Lower lobe of right lung (tissue), 2 donors: ENCODE results near the gene KIRREL3. TPM values are rescaled to one million over a fixed set of nuclear protein-coding genes. Genes with fewer than 3 reads are reported as not detected.

ENCODE experiments used
- ATAC-seq, 2 donors: fragments of 200-7000 bp; cut with Tn5 transposase; one replicate each; pipeline ENCODE4 v1.9.1; 2020 to 2022; ENCODE audit warnings: mild to moderate bottlenecking in 2 of 2, moderate library complexity in 2 of 2
- DNase-seq: peaks from one replicate; pipeline ENCODE4 v3.0.0-alpha.2; 2020
- H3K27ac ChIP-seq: fragments of 200-600 bp; one replicate; pipeline ENCODE4 v1.8.0; 2022
- H3K27me3 ChIP-seq: fragments of 200-600 bp; one replicate; pipeline ENCODE4 v1.8.0; 2022; ENCODE audit warnings: low read depth
- H3K36me3 ChIP-seq: fragments of 200-600 bp; one replicate; pipeline ENCODE4 v1.8.0; 2022; ENCODE audit warnings: mild to moderate bottlenecking
- H3K4me1 ChIP-seq: fragments of 200-600 bp; one replicate; pipeline ENCODE4 v1.8.0; 2022
- H3K4me3 ChIP-seq: fragments of 200-600 bp; one replicate; pipeline ENCODE4 v1.8.0; 2022; ENCODE audit warnings: mild to moderate bottlenecking
- H3K9me3 ChIP-seq: fragments of 200-600 bp; one replicate; pipeline ENCODE4 v1.8.0; 2022
- CTCF ChIP-seq: fragments of 200-600 bp; IDR thresholded peaks from one replicate; pipeline ENCODE4 v1.8.0; 2022; ENCODE audit warnings: antibody characterized with exemption, mild to moderate bottlenecking
- intact Hi-C: fragments of 100-400 bp; cut with DNase I; formaldehyde crosslinking; loops from one replicate; pipeline ENCODE4 v1.11.0; 2022
- total RNA-seq: library from RNA; stranded (reverse); fragmentation: NEBNext Ultra II Directional; extraction: Animal tissue kit (Norgen Biotek cat#: 25700); gene quantifications from one replicate; pipeline ENCODE4 v1.2.1, GENCODE V29; 2021
- donor health status: DM: no; HTN: yes; CAD: no; lungs with severe emphysema.

KIRREL3 gene
- total RNA-seq, 1 donor from 2014 or later, result 0.15 TPM

- Histone ChIP-seq H3K4me1 (peaks cover 47% of the 10 kb centered on the region), H3K36me3 (peaks cover 14% of the 10 kb centered on the region), H3K27me3 (no peaks in the 10 kb centered on the region), H3K9me3 (no peaks in the 10 kb centered on the region), H3K27ac (peak overlapping the region; percentile 85), H3K4me3 (no peak overlapping the region)
- intact Hi-C loops, result no loop called here
- peak; percentile 39 for DNase-seq
- TF ChIP-seq CTCF, result no peak
- ATAC-seq, result no peak
Observed at GRCh38 chr11:126414615-126415014, 586.0 kb downstream of the KIRREL3 start.

- no peak overlapping the region for H3K4me3 ChIP-seq
- peak overlapping the region; percentile 85 for H3K27ac ChIP-seq
- H3K9me3 ChIP-seq, result no peaks in the 10 kb centered on the region
- peaks cover 47% of the 10 kb centered on the region for H3K4me1 ChIP-seq
- H3K36me3 ChIP-seq, result peaks cover 20% of the 10 kb centered on the region
- no peak for TF ChIP-seq CTCF
- DNase-seq, result no peak
- ATAC-seq, result no peak
- intact Hi-C loops, result no loop called here
- no peaks in the 10 kb centered on the region for H3K27me3 ChIP-seq
Observed at GRCh38 chr11:126413843-126414405, 586.6 kb downstream of the KIRREL3 start.

DNA sequence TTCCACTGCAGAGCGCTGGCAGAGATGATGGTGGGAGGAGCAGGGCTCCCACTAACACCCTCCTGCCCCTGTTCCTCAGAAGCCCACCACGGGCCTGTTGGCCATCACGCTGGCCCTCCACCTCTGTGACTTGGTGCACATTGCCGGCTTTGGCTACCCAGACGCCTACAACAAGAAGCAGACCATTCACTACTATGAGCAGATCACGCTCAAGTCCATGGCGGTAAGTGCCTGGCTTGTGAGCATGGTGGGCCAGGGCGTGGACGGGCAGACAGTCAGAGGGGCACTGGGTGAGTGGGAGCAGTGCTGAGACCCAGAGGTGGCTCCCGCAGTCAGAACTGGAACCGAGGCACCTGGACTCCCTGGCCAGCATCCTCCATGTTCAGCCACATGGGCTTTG lies 587.1 kb downstream of the KIRREL3 start:
- intact Hi-C loops, result no loop called here
- Histone ChIP-seq H3K4me3 (no peak overlapping the region), H3K9me3 (no peaks in the 10 kb centered on the region), H3K27ac (no peak overlapping the region), H3K4me1 (peaks cover 47% of the 10 kb centered on the region), H3K27me3 (no peaks in the 10 kb centered on the region), H3K36me3 (peaks cover 25% of the 10 kb centered on the region)
- no peak for TF ChIP-seq CTCF
- no peak for DNase-seq
- ATAC-seq, result no peak

DNA sequence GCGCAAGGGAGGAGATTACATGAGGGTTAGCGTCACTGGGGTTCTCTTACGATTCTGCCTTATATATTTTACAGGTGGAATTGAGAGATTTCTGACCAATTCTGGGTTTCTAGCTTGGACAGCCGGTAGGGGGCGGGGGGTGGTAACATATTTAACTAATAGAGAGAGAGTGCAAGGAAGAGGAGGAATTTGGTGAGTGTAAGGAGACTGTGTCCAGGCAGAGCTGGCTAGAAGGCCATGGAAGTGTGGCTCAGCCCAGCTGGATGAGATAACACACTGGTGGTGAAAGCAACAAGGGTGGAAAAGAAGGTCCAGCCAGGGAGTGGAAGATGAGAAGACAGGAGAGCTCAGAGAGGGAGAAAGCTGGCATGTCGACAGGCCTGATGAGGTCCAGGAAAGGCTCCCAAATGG lies 588.6 kb downstream of the KIRREL3 start:
- H3K27me3 ChIP-seq, result no peaks in the 10 kb centered on the region
- peak overlapping the region; percentile 31 for H3K27ac ChIP-seq
- no peak for DNase-seq
- ATAC-seq, result no peak
- H3K9me3 ChIP-seq, result no peaks in the 10 kb centered on the region
- peaks cover 39% of the 10 kb centered on the region for H3K36me3 ChIP-seq
- no peak overlapping the region for H3K4me3 ChIP-seq
- peaks cover 43% of the 10 kb centered on the region for H3K4me1 ChIP-seq
- no peak for TF ChIP-seq CTCF
- intact Hi-C loops, result no loop called here

GRCh38 chr11:126410649-126411048 lies 589.9 kb downstream of the KIRREL3 start:
- ATAC-seq (peak; percentile 39 to 57), DNase-seq (peak; percentile 60)
- Histone ChIP-seq H3K27me3 (no peaks in the 10 kb centered on the region), H3K9me3 (no peaks in the 10 kb centered on the region), H3K36me3 (peaks cover 42% of the 10 kb centered on the region), H3K4me1 (peaks cover 36% of the 10 kb centered on the region), H3K4me3 (no peak overlapping the region), H3K27ac (peak overlapping the region; percentile 34)
- intact Hi-C loops, result no loop called here
- no peak for TF ChIP-seq CTCF
